Measurements from ENCODE around the gene CACNA1A. TPM values are rescaled to one million over a fixed set of nuclear protein-coding genes. Genes with fewer than 3 reads are reported as not detected.

CACNA1A gene
- total RNA-seq, 2 donors from 2014 or later: 0.27 to 2.3 TPM

- TF ChIP-seq CTCF (IDR thresholded peaks at IDR 0.05): no peak
- Histone ChIP-seq H3K27me3 (replicated peaks; ENCODE audit: insufficient read depth) (no peaks in the 10 kb centered on the region), H3K27ac (no peak overlapping the region), H3K4me1 (ENCODE audit: control insufficient read depth in 1 of 2, low read depth in 2 of 2) (peaks cover 17 to 41% of the 10 kb centered on the region in 2 donors), H3K4me3 (no peak overlapping the region), H3K36me3 (no peaks in the 10 kb centered on the region), H3K9me3 (no peaks in the 10 kb centered on the region)
- ATAC-seq (ENCODE audit: insufficient number of reproducible peaks, low FRiP score, low read depth) (no peak), DNase-seq (ENCODE audit: low spot score) (no peak)
Measured at GRCh38 chr19:13160557-13160956, 345.7 kb downstream of the CACNA1A start.

- Histone ChIP-seq H3K4me3 (no peak overlapping the region), H3K4me1 (ENCODE audit: control insufficient read depth in 1 of 2, low read depth in 2 of 2) (peaks cover 17 to 44% of the 10 kb centered on the region in 2 donors), H3K9me3 (no peaks in the 10 kb centered on the region), H3K27me3 (replicated peaks; ENCODE audit: insufficient read depth) (no peaks in the 10 kb centered on the region), H3K36me3 (no peaks in the 10 kb centered on the region), H3K27ac (no peak overlapping the region)
- ATAC-seq (ENCODE audit: insufficient number of reproducible peaks, low FRiP score, low read depth) (no peak), DNase-seq (ENCODE audit: low spot score) (no peak)
- no peak for TF ChIP-seq CTCF (IDR thresholded peaks at IDR 0.05)
Measured at GRCh38 chr19:13159713-13160112, 346.6 kb downstream of the CACNA1A start.

Data from thoracic aorta (tissue), 2 donors.